ENCODE measurements around the gene STK32A.
"Not testable (repeated sequence)": the region's sequence is repeated elsewhere in the genome, so short reads cannot be mapped to it uniquely, and the experiment has no call there.

The STK32A gene

DNA sequence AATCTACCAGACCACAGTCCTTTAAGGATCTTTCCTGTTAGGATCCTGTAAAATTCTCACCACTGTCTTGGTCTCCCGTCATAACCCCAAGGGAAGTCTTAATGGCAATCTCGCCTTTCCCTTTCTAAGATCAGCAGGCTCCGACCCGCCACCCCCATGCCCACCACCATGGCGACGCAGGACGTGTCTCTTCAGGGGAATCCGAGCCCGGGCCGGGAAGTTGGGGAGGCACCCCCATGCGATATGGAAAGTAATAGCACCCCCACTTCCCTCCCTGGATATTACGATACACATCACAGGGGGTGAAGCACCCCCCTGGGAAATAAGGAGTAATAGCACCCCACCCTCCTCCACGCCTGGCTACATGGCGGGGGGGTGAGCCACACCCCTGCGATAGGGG, 8.3 kb upstream of the STK32A start:
- Histone ChIP-seq H3K36me3 (ENCODE audit: insufficient read depth, insufficient read length, low read length) (no peaks in the 10 kb centered on the region), H3K9me3 (ENCODE audit: insufficient read depth, low read length) (no peaks in the 10 kb centered on the region), H3K4me3 (ENCODE audit: insufficient read length, low read depth) (no peak overlapping the region), H3K27me3 (ENCODE audit: insufficient read depth, insufficient read length) (peaks cover 8% of the 10 kb centered on the region), H3K4me1 (ENCODE audit: insufficient read depth, insufficient read length) (no peaks in the 10 kb centered on the region), H3K9ac (ENCODE audit: insufficient read length, low read depth) (no peak overlapping the region)
- DNase-seq (ENCODE audit: low read depth, low spot score) = no peak
- no peak for TF ChIP-seq SUZ12 (IDR thresholded peaks at IDR 0.05; ENCODE audit: extremely low read depth, insufficient read depth, insufficient read length)
- TF ChIP-seq YY1 (IDR thresholded peaks at IDR 0.05; ENCODE audit: insufficient read depth, insufficient read length) = no peak
- no peak for TF ChIP-seq ZNF274 (IDR thresholded peaks at IDR 0.05; ENCODE audit: low read depth, low read length)

DNA sequence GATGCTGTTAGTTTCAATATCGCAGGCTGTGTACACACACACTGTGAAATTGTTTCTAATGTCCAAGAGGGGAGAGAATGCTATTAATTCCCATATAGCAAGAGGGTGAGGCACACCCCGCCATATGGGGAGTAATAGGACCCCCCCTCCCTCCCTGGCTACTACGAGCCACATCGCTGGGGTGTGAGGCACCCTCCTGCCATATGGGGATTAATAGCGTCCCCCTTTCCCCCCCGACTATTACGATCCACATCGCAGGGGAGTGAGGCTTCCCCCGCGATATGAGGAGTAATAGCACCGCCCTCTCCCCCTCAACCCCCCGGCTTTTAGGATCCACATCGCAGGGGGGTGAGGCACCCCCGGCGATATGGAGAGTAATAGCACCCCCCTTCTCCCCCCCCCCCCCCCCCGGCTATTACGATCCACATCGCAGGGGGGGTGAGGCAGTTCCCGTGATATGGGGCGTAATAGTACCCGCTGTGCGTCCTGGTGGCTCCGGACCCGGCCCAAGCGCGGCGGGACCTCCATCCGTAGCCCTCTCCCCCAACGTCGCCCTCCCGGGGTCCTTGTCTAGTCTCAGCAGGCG, 494 bp upstream of the STK32A start:
- TF ChIP-seq ZNF274 (IDR thresholded peaks at IDR 0.05; ENCODE audit: low read depth, low read length) (no peak), SUZ12 (IDR thresholded peaks at IDR 0.05; ENCODE audit: extremely low read depth, insufficient read depth, insufficient read length) (no peak)
- DNase-seq (ENCODE audit: low read depth, low spot score) = no peak
- Histone ChIP-seq H3K27me3 (ENCODE audit: insufficient read depth, insufficient read length) (peaks cover 54% of the 10 kb centered on the region), H3K4me3 (ENCODE audit: insufficient read length, low read depth) (peak overlapping the region; percentile 31), H3K36me3 (ENCODE audit: insufficient read depth, insufficient read length, low read length) (no peaks in the 10 kb centered on the region), H3K4me1 (ENCODE audit: insufficient read depth, insufficient read length) (no peaks in the 10 kb centered on the region), H3K9ac (ENCODE audit: insufficient read length, low read depth) (peak overlapping the region; percentile 10), H3K9me3 (ENCODE audit: insufficient read depth, low read length) (no peaks in the 10 kb centered on the region)

DNA sequence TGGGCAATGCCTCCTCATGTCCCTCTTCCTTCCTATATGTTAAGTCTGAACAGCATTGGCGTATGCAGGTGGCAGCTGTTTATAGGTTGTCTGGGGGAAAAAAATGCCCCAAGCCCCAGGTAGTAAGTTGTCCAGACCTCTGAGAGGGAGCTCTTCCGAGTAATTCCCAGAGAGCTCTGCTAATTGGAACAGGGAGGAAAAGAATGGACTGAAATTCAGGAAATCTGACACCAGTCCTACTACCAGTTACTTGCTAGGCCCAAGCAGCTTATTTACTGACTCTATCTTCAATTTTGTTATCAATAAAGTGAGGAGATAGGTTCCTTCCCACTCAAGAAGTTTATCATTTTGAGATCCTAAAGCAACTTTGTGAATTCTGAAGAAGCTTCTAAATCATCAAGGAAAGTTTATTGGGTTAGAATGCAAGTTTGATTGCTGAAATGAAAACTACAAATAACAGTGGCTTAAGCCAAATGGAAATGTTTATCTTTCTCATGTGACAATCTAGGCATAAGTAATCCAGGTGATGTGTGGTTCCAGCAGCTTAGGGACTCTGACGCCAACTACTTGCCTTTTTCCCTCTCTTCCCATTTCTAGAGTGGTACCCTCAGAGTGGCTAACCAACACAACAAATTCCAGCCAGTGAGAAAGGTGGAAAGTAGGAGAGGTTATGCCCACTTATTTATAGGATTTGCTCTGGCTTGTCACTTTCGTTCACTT, 5.6 kb downstream of the STK32A start:
- Histone ChIP-seq H3K36me3 (ENCODE audit: insufficient read depth, insufficient read length, low read length) (no peaks in the 10 kb centered on the region), H3K4me3 (ENCODE audit: insufficient read length, low read depth) (no peak overlapping the region), H3K9me3 (ENCODE audit: insufficient read depth, low read length) (no peaks in the 10 kb centered on the region), H3K4me1 (ENCODE audit: insufficient read depth, insufficient read length) (no peaks in the 10 kb centered on the region), H3K27me3 (ENCODE audit: insufficient read depth, insufficient read length) (peaks cover 8% of the 10 kb centered on the region), H3K9ac (ENCODE audit: insufficient read length, low read depth) (no peak overlapping the region)
- DNase-seq (ENCODE audit: low read depth, low spot score) = no peak
- TF ChIP-seq YY1 (IDR thresholded peaks at IDR 0.05; ENCODE audit: insufficient read depth, insufficient read length) (no peak), ZNF274 (IDR thresholded peaks at IDR 0.05; ENCODE audit: low read depth, low read length) (no peak), SUZ12 (IDR thresholded peaks at IDR 0.05; ENCODE audit: extremely low read depth, insufficient read depth, insufficient read length) (no peak)

DNA sequence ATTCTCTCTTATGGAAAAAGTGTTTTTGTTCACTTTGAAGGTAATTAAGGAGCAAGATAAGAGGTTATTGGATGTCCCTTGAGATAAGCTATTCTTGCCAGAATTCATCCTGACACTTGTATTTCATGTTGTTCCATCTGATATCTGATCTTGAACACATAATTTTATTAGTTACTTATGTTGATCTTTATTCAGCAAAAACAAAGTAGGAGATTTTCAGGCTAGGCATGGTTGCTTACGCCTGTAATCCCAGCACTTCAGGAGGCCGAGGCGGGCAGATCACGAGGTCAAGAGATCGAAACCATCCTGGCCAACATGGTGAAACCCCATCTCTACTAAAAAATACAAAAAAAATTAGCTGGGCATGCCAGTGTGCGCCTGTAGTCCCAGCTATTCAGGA, 8.4 kb downstream of the STK32A start:
- not testable (repeated sequence) for H3K36me3 ChIP-seq (ENCODE audit: insufficient read depth, insufficient read length, low read length); H3K4me3 ChIP-seq (ENCODE audit: insufficient read length, low read depth); H3K9me3 ChIP-seq (ENCODE audit: insufficient read depth, low read length); H3K9ac ChIP-seq (ENCODE audit: insufficient read length, low read depth); H3K27me3 ChIP-seq (ENCODE audit: insufficient read depth, insufficient read length); H3K4me1 ChIP-seq (ENCODE audit: insufficient read depth, insufficient read length); DNase-seq (ENCODE audit: low read depth, low spot score)

DNA sequence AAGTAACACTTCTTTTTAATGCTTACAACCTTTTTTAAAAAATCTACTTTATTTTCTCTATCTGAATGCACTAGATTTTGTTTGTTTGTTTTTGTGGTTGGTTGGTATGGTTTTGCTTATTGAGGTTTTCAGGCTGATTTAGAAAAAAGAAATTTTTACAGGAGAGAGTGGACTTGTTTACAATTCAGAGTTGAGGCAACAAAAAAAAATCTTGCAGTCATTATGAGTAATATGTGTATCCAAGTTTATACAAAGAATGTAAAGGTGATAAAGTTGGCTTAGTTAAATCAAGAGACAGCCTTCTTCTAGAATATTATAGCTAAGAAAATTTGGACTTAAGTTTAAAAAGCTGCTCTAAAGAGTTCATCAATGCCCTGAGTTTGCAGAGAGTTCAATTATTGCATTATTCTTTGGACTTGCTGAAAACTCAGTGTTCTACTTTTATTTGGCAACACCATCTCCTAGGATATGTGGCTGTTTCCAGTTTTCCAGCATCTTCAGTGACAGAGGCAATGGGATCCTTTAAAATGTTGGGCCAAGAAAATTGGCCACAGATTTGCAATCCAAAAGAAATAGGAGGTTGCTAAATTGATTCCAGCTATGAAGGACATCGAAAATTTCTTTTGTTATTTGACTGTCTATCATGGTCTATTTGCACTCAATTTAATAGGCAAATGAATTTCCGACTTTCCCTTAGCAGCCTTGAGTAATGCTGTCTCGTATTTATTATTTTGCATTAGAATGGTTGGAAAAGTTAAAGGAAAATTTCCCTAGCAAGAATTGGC, 10.7 kb downstream of the STK32A start:
- no peak overlapping the region for H3K4me3 ChIP-seq (ENCODE audit: insufficient read length, low read depth)
- no peaks in the 10 kb centered on the region for H3K36me3 ChIP-seq (ENCODE audit: insufficient read depth, insufficient read length, low read length)
- no peaks in the 10 kb centered on the region for H3K4me1 ChIP-seq (ENCODE audit: insufficient read depth, insufficient read length)
- no peaks in the 10 kb centered on the region for H3K27me3 ChIP-seq (ENCODE audit: insufficient read depth, insufficient read length)
- no peak for DNase-seq (ENCODE audit: low read depth, low spot score)
- H3K9me3 ChIP-seq (ENCODE audit: insufficient read depth, low read length) = no peaks in the 10 kb centered on the region
- no peak overlapping the region for H3K9ac ChIP-seq (ENCODE audit: insufficient read length, low read depth)
- no peak for TF ChIP-seq YY1 (IDR thresholded peaks at IDR 0.05; ENCODE audit: insufficient read depth, insufficient read length)
- TF ChIP-seq SUZ12 (IDR thresholded peaks at IDR 0.05; ENCODE audit: extremely low read depth, insufficient read depth, insufficient read length) = no peak
- no peak for TF ChIP-seq ZNF274 (IDR thresholded peaks at IDR 0.05; ENCODE audit: low read depth, low read length)

DNA sequence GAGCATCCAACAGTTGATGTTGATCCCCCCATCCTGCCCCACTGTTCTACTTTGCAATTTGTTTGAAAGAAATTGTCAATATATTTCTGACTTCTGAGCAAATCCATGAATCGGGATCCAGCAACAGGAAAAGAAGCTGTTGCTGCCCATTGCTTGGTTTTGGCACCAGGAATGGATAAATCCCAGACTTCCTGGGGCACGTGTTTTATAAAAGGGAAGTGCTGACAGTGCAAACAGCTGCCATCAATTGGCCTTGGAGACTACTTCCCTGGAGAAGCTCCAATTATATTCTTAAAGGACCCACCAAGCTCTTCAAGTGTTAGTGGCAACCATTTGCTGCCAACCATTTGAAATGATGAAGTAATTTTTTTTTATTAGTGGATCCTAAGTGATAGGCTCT, 13.7 kb downstream of the STK32A start:
- no peaks in the 10 kb centered on the region for H3K4me1 ChIP-seq (ENCODE audit: insufficient read depth, insufficient read length)
- H3K9me3 ChIP-seq (ENCODE audit: insufficient read depth, low read length) = no peaks in the 10 kb centered on the region
- no peak for DNase-seq (ENCODE audit: low read depth, low spot score)
- no peaks in the 10 kb centered on the region for H3K27me3 ChIP-seq (ENCODE audit: insufficient read depth, insufficient read length)
- H3K36me3 ChIP-seq (ENCODE audit: insufficient read depth, insufficient read length, low read length) = no peaks in the 10 kb centered on the region
- no peak overlapping the region for H3K9ac ChIP-seq (ENCODE audit: insufficient read length, low read depth)
- TF ChIP-seq SUZ12 (IDR thresholded peaks at IDR 0.05; ENCODE audit: extremely low read depth, insufficient read depth, insufficient read length) (no peak), YY1 (IDR thresholded peaks at IDR 0.05; ENCODE audit: insufficient read depth, insufficient read length) (no peak), ZNF274 (IDR thresholded peaks at IDR 0.05; ENCODE audit: low read depth, low read length) (no peak)
- H3K4me3 ChIP-seq (ENCODE audit: insufficient read length, low read depth) = no peak overlapping the region

DNA sequence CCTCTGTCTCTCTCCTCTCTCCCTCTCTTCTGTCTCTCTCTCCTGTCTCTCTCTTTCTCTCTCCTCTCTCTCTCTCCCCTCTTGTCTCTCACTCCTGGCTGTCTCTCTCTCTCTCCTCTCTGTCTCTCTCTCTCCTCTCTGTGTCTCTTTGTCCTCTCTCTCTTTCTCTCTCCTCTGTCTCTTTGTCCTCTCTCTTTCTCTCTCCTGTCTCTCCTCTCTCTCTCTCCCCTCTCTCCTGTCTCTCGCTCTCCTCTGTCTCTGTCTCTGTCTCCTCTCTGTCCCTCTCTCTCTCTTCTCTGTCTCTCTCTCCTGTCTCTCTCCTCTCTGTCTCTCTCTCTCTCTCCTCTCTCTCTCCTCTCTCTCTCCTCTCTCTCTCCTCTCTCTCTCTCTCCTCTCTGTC, 25.0 kb downstream of the STK32A start:
- no peak for DNase-seq (ENCODE audit: low read depth, low spot score)
- no peak for TF ChIP-seq YY1 (IDR thresholded peaks at IDR 0.05; ENCODE audit: insufficient read depth, insufficient read length)
- TF ChIP-seq ZNF274 (IDR thresholded peaks at IDR 0.05; ENCODE audit: low read depth, low read length) = no peak
- no peak for TF ChIP-seq SUZ12 (IDR thresholded peaks at IDR 0.05; ENCODE audit: extremely low read depth, insufficient read depth, insufficient read length)

More for the DNA sequence above, 25.0 kb downstream of the STK32A start:
- Histone ChIP-seq H3K4me3 (ENCODE audit: insufficient read length, low read depth) (no peak overlapping the region), H3K27me3 (ENCODE audit: insufficient read depth, insufficient read length) (no peaks in the 10 kb centered on the region), H3K36me3 (ENCODE audit: insufficient read depth, insufficient read length, low read length) (no peaks in the 10 kb centered on the region), H3K4me1 (ENCODE audit: insufficient read depth, insufficient read length) (no peaks in the 10 kb centered on the region), H3K9me3 (ENCODE audit: insufficient read depth, low read length) (no peaks in the 10 kb centered on the region), H3K9ac (ENCODE audit: insufficient read length, low read depth) (no peak overlapping the region)
